ENCODE measurements around the gene RGS14. TPM values are rescaled to one million over a fixed set of nuclear protein-coding genes. Genes with fewer than 3 reads are reported as not detected.
"Not testable (repeated sequence)": the region's sequence is repeated elsewhere in the genome, so short reads cannot be mapped to it uniquely, and the experiment has no call there.

Gene RGS14
- polyA plus RNA-seq, 6 donors from 2014 or later = 16.6 to 41.1 (median 23.2) TPM

DNA sequence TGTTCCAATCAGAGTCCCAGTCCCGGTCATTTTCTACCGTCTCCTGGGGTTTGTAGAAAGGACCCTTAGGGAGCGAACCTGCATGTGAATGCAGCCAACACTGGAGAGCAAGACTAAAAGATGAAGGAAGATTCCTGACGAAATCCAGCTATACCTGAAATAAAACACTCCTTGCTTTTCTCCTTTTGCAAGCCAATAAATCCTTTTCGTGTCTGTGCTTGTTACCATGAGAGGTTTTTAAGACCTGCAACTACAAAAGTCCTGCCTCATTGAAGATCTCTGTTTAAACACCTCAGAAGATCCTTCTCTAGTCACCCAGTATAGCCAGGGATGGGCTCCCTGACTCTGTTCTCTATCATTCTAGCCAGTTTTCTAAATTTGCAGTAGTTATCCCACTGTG, 16.5 kb downstream of the RGS14 start:
- no peak for ATAC-seq (ENCODE audit: low read depth in 2 of 2)
- Mint-ChIP-seq H3K27ac (peak overlapping the region in 3 of 6 donors; percentile 15 to 90 (median 38)), H3K9me3 (no peaks in the 10 kb centered on the region), H3K27me3 (no peaks in the 10 kb centered on the region), H3K36me3 (peaks cover 0 to 3% of the 10 kb centered on the region in 2 donors), H3K4me1 (peaks cover 17 to 35% (median 32%) of the 10 kb centered on the region in 3 donors), H3K4me3 (no peak overlapping the region)
- no peak for DNase-seq

GRCh38 chr5:177375516-177375915, 17.8 kb downstream of the RGS14 start:
- not testable (repeated sequence) for H3K36me3 Mint-ChIP-seq; H3K4me3 Mint-ChIP-seq; H3K27ac Mint-ChIP-seq; ATAC-seq (ENCODE audit: low read depth in 2 of 2); DNase-seq; H3K27me3 Mint-ChIP-seq; H3K9me3 Mint-ChIP-seq
- H3K4me1 Mint-ChIP-seq = peaks cover 12 to 28% (median 24%) of the 10 kb centered on the region in 3 donors

- peak overlapping the region in 1 of 6 donors; percentile 56 for H3K27ac Mint-ChIP-seq
- H3K4me1 Mint-ChIP-seq = peaks cover 12 to 28% (median 24%) of the 10 kb centered on the region in 3 donors
- H3K9me3 Mint-ChIP-seq = no peaks in the 10 kb centered on the region
- DNase-seq = no peak
- ATAC-seq (ENCODE audit: low read depth in 2 of 2) = no peak
- H3K4me3 Mint-ChIP-seq = no peak overlapping the region
- H3K36me3 Mint-ChIP-seq = no peaks in the 10 kb centered on the region
- H3K27me3 Mint-ChIP-seq = no peaks in the 10 kb centered on the region
These were observed 18.4 kb downstream of the RGS14 start for GRCh38 chr5:177376107-177376506.

DNA sequence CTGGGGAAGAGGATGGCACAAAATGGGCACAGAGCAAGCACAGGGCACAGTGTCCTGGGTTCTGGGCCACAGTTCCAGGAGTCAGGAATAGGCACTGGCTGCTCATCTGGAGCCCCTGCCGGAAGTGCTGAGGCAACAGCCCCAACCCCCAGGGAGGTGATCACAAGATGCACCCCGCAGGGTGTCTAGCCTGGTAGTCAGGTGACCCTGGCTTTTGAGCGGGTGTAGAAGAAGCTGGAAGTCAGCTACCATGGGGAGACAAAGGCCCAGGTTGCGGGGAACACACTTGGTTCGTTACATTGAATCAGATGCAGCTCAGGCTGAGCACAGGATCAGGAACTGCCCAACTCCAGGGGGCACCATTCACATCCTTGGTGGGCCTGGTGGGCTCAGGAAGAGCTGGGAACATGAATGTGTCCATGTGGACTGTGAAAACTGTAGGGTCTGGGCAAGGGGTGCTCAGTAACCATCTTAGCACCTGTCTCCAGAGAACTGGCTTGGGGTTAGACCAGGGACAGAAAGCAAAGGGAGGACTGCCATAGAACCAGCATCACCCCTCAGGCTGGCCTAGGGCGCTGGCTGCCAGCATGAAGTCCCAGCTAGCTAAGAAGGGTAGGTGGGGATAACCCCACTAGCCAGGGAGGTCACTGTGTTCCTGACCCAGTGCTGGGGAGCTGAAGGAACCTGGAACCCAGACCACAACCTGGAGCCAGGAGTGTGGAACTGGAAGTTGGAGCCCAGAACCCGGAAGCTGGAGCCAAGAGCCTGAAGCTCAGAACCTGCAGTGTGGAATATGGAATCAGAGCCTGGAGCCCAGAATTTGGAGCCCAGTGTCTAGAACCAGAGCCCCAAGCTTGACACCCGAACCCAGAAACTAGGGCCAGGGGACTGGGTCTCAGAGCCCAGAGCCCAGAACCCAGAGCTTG, 20.4 kb downstream of the RGS14 start:
- Mint-ChIP-seq H3K27ac (no peak overlapping the region), H3K4me1 (peaks cover 7 to 12% (median 10%) of the 10 kb centered on the region in 3 donors), H3K36me3 (no peaks in the 10 kb centered on the region), H3K9me3 (no peaks in the 10 kb centered on the region), H3K4me3 (no peak overlapping the region), H3K27me3 (peaks cover 3 to 7% (median 6%) of the 10 kb centered on the region in 3 donors)
- DNase-seq = no peak
- ATAC-seq (ENCODE audit: low read depth in 2 of 2) = no peak

DNA sequence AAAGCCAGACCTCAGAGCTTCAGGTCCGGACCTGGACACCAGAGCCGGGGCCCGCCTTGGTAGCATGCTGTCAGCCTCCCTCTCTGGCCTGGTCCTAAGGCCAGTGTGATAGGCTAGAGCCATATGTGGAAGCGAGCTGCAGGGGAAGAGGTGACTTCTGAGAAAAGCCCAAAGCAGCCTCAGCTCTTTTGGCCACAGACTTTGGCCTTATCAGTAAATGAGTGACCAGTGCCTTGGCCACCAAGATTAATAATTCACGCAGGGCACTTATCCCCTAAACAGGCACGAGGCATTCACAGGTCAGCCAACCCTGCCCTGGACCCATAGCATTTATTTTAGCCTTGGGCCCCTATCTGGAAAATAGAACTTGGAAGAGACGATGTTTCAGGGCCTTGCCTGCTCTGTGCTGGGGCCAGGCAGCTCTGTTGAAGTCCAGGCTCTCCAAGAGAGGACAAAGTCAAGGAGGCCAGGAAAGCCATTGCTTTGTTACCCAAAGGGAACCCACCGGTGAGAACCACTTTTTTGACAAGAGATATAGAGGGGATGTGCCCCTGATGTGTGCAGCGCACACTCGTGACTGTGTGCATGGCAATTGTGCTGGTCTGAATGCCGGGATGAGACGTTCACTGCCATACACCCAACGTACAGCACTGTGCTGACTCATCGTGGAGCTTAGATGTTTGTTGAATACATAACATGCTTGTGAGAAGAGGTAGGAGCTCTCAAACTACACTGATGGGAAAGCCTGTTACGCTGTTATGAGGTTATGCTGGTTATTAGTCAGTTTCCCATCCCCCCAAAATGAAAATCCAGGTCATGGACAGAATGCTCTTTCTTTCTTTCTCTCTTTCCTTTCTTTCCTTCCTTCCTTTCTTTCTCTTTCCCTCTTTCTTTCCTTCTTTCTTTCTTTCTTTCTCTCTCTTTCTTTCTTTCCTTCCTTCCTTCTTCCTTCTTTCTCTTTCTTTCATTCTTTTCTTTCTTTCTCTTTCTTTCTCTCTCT, 21.5 kb downstream of the RGS14 start:
- no peaks in the 10 kb centered on the region for H3K9me3 Mint-ChIP-seq
- H3K27me3 Mint-ChIP-seq = peaks cover 3 to 18% (median 14%) of the 10 kb centered on the region in 3 donors
- ATAC-seq (ENCODE audit: low read depth in 2 of 2) (no peak), DNase-seq (no peak)
- no peak overlapping the region for H3K4me3 Mint-ChIP-seq
- no peak overlapping the region for H3K27ac Mint-ChIP-seq
- H3K36me3 Mint-ChIP-seq = no peaks in the 10 kb centered on the region
- peaks cover 5 to 13% (median 7%) of the 10 kb centered on the region in 3 donors for H3K4me1 Mint-ChIP-seq

GRCh38 chr5:177380805-177381126, 23.0 kb downstream of the RGS14 start:
- Mint-ChIP-seq H3K4me1 (peaks cover 3 to 13% (median 7%) of the 10 kb centered on the region in 3 donors), H3K4me3 (peak overlapping the region in 1 of 8 donors; percentile 12), H3K9me3 (no peaks in the 10 kb centered on the region), H3K36me3 (no peaks in the 10 kb centered on the region), H3K27ac (no peak overlapping the region), H3K27me3 (peaks cover 3 to 29% (median 24%) of the 10 kb centered on the region in 3 donors)
- DNase-seq (no peak), ATAC-seq (ENCODE audit: low read depth in 2 of 2) (no peak)

- ATAC-seq (ENCODE audit: low read depth in 2 of 2) (no peak), DNase-seq (no peak)
- Mint-ChIP-seq H3K36me3 (no peaks in the 10 kb centered on the region), H3K9me3 (no peaks in the 10 kb centered on the region), H3K27me3 (peaks cover 3 to 29% (median 24%) of the 10 kb centered on the region in 3 donors), H3K27ac (peak overlapping the region in 1 of 6 donors; percentile 65), H3K4me1 (peaks cover 3 to 13% (median 7%) of the 10 kb centered on the region in 3 donors), H3K4me3 (no peak overlapping the region)
These were observed 24.8 kb downstream of the RGS14 start for GRCh38 chr5:177382423-177383029.

- Mint-ChIP-seq H3K9me3 (no peaks in the 10 kb centered on the region), H3K36me3 (no peaks in the 10 kb centered on the region), H3K27me3 (peaks cover 3 to 29% (median 24%) of the 10 kb centered on the region in 3 donors), H3K4me1 (peaks cover 3 to 13% (median 7%) of the 10 kb centered on the region in 3 donors), H3K27ac (no peak overlapping the region), H3K4me3 (no peak overlapping the region)
- ATAC-seq (ENCODE audit: low read depth in 2 of 2) (no peak), DNase-seq (no peak)
These were observed 25.5 kb downstream of the RGS14 start for GRCh38 chr5:177383181-177383580.

- Mint-ChIP-seq H3K9me3 (no peaks in the 10 kb centered on the region), H3K27me3 (peaks cover 7 to 31% (median 29%) of the 10 kb centered on the region in 3 donors), H3K36me3 (no peaks in the 10 kb centered on the region), H3K27ac (peak within 1 kb of the TSS in 1 of 6 donors; percentile 32), H3K4me1 (peaks cover 3 to 13% (median 12%) of the 10 kb centered on the region in 3 donors), H3K4me3 (no peak within 1 kb of the TSS)
- no peak for ATAC-seq (ENCODE audit: low read depth in 2 of 2)
- DNase-seq = no peak
These were observed 26.4 kb downstream of the RGS14 start, which contains the start of gene SLC34A1 for GRCh38 chr5:177384134-177384533. TSS of gene SLC34A1 (plus strand) at chr5:177384434. CDS start at chr5:177385742, 1,308 bp downstream.

GRCh38 chr5:177385720-177386119, 28.0 kb downstream of the RGS14 start:
- no peak for DNase-seq
- H3K4me1 Mint-ChIP-seq = peaks cover 4 to 27% (median 17%) of the 10 kb centered on the region in 3 donors
- no peak overlapping the region for H3K27ac Mint-ChIP-seq
- H3K9me3 Mint-ChIP-seq = no peaks in the 10 kb centered on the region
- H3K27me3 Mint-ChIP-seq = peaks cover 15 to 43% (median 36%) of the 10 kb centered on the region in 3 donors
- H3K4me3 Mint-ChIP-seq = no peak overlapping the region
- no peak for ATAC-seq (ENCODE audit: low read depth in 2 of 2)
- no peaks in the 10 kb centered on the region for H3K36me3 Mint-ChIP-seq

DNA sequence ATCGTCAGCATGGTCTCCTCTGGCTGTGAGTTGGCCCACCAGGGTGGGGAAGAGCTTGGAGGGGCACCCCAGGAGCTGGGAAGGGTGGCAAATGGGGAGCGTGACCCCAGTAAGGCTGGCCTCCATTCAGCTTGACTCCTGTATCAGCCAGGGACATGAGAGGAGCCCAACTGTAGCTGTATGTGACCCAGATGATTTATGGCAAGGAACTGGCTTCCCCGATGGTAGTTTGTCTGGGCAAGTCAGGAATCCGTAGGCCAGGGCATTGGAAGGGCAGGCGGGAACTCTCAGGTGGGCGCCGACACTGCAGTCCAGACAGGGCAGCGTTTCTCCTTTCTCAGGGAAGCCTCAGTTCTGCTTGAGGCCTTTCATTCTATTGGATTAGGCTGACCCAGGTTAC, 28.8 kb downstream of the RGS14 start:
- H3K36me3 Mint-ChIP-seq = no peaks in the 10 kb centered on the region
- no peak overlapping the region for H3K4me3 Mint-ChIP-seq
- peaks cover 15 to 43% (median 37%) of the 10 kb centered on the region in 3 donors for H3K27me3 Mint-ChIP-seq
- ATAC-seq (ENCODE audit: low read depth in 2 of 2) (no peak), DNase-seq (no peak)
- no peaks in the 10 kb centered on the region for H3K9me3 Mint-ChIP-seq
- H3K4me1 Mint-ChIP-seq = peaks cover 8 to 27% (median 23%) of the 10 kb centered on the region in 3 donors
- H3K27ac Mint-ChIP-seq = no peak overlapping the region

- H3K4me3 Mint-ChIP-seq = no peak overlapping the region
- peak overlapping the region in 1 of 6 donors; percentile 57 for H3K27ac Mint-ChIP-seq
These were observed 29.7 kb downstream of the RGS14 start for GRCh38 chr5:177387405-177387804.

More at GRCh38 chr5:177387405-177387804, 29.7 kb downstream of the RGS14 start:
- Mint-ChIP-seq H3K4me1 (peaks cover 8 to 23% (median 20%) of the 10 kb centered on the region in 3 donors), H3K27me3 (peaks cover 14 to 40% (median 32%) of the 10 kb centered on the region in 3 donors), H3K9me3 (no peaks in the 10 kb centered on the region), H3K36me3 (no peaks in the 10 kb centered on the region)
- ATAC-seq (ENCODE audit: low read depth in 2 of 2) (no peak), DNase-seq (no peak)
